Fibroblast of the aortic adventitia (primary cell): ENCODE data around the gene PXN. TPM values are rescaled to one million over a fixed set of nuclear protein-coding genes. Genes with fewer than 3 reads are reported as not detected.
"Not testable (repeated sequence)": the region's sequence is repeated elsewhere in the genome, so short reads cannot be mapped to it uniquely, and the experiment has no call there.

Source experiments
- DNase-seq: peaks from one replicate; pipeline ENCODE4 v3.0.0-alpha.2; 2010; ENCODE audit warnings: low read depth
- H3K4me3 ChIP-seq: 2 replicates; pipeline ENCODE4 v1.5.1; 2011; ENCODE audit warnings: low read depth, mild to moderate bottlenecking, control low read depth, low read length, moderate library complexity
- total RNA-seq: library from RNA; depleted of rRNA; stranded (reverse); fragments of >200 nt; gene quantifications from 2 replicates; pipeline ENCODE4 v1.2.3, GENCODE V29; 2012; ENCODE audit warnings: low replicate concordance
- TF ChIP-seq, protein P1 (sequence below): IDR thresholded peaks from 2 replicates; pipeline ENCODE4 v1.5.1; 2011; ENCODE audit warnings: mild to moderate bottlenecking, low read length, control low read depth, inconsistent platforms; ENCODE audit not compliant: insufficient read depth

PXN gene
- total RNA-seq, 1 donor = 68.3 TPM

DNA sequence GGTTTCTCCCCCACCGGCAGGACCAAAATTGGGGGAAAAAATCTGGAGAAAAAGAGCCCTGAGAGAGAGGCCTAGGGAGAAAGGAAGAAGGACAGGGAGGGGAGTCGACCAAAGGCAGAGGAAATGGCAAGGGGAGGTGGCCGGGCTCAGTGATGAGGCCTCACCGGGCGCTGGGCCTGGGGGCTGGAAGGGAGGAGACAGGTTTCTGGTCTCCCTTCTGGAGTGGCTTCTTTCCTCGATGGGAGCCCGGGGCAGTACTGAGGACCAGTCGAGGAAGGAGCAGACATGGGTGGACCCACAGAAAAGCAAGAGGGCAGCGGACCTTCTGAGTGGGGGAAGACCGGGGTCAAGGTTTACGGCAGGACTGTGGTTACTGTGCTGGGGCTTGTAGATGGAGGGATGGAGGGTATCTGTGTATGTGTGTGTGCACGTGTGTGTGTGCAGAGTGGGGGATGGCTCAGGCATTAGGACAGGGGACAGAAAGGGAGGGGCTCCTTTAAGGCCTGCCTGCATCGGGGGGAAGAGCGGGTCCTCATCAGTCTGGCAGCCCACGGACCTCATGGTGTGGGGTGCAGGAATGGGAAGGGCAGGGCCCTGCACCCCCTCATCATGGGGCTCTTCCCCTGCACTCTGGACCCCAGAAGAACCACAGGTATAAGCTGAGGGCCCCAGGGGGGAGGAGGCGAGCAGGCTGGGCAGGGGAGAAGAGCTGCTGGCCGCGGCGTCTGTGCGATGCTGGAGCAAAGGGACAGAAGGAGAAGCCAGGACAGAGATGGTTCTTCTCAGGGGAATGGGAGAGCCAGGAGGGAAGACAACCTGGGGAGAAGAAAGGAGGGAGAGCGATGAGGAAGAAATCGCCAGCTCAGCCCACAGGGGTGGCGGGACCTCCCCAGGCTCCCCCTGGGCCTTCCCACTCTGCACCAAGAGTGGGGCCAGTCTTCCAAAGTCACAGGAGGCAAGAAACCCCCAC lies 49.5 kb downstream of the PXN start:
- no peak overlapping the region for H3K4me3 ChIP-seq
- no peak for DNase-seq
- TF ChIP-seq, protein P1, sequence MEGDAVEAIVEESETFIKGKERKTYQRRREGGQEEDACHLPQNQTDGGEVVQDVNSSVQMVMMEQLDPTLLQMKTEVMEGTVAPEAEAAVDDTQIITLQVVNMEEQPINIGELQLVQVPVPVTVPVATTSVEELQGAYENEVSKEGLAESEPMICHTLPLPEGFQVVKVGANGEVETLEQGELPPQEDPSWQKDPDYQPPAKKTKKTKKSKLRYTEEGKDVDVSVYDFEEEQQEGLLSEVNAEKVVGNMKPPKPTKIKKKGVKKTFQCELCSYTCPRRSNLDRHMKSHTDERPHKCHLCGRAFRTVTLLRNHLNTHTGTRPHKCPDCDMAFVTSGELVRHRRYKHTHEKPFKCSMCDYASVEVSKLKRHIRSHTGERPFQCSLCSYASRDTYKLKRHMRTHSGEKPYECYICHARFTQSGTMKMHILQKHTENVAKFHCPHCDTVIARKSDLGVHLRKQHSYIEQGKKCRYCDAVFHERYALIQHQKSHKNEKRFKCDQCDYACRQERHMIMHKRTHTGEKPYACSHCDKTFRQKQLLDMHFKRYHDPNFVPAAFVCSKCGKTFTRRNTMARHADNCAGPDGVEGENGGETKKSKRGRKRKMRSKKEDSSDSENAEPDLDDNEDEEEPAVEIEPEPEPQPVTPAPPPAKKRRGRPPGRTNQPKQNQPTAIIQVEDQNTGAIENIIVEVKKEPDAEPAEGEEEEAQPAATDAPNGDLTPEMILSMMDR = no peak

DNA sequence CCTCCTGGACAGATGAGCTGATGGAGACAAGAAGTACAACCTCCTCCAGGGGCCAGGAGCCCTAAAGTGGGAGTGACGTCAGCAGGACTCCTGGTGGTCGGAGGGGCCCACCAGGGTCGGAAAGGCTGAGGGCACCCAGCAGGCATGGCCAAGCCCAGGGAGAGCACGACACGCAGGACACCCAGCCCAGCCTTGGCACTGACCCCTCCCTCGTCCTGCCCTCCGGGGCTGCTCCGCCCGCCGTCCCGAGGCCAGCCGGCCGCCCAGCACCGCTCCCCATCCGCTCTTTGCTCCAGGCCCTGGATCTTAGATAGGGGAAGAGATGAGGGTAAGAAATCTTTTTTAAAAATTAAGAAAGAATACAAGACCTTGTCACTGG lies 50.2 kb downstream of the PXN start:
- H3K4me3 ChIP-seq = no peak overlapping the region
- TF ChIP-seq, protein P1 = no peak
- no peak for DNase-seq

DNA sequence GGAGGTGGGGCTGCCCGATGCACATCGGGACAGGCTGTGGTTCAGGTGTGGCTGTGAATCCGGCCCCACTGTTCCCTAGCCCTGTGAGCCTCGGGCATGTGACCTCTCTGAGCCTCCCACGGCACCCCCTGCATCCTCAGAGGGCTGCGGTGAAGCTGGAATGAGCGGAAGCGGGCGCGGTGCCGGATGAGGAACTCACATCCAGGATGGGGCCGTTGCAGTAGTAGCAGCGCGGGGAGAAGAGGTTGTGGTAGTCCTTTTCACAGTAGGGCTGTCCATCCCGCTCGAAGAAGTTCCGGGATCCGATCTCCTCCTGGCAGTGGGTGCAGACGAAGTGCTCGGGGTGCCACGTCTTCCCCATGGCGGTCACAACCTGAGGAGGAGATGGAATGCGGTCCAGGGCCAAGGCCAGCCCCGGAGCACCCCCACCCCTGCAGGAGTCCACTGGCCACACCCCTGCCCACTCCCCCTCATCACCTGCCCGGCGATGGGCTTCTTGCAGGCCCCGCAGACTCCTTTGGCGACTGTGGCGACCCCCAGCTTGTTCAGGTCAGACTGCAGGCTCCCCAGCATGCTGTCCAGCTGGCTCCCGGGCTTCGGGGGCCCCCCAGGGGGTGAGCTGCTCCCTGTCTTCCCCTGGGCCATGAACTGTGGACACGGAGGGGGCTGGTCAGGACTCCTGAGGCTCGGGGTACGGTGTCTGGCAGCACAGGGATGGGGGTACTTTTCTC lies 50.7 kb downstream of the PXN start:
- H3K4me3 ChIP-seq = no peak overlapping the region
- TF ChIP-seq, protein P1 = no peak
- DNase-seq = no peak

DNA sequence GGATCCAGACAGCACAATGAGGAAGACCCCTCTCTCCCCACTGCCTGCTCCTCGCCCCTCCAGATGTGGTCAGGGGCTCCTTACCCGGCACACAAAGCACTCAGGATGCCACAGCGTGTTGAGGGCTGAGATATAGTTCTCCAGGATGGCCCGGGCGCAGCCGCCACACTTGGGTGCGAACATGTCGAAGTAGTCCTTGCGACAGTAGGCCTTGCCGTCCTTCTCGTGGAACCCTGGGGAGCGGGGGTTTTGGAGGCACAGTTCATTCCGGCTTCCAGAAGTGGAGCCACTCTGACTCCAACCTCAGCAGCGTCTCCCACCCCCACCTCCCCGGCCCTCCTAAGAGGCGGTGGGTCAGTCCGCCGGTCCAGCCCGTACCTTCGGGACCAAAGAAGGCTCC lies 51.8 kb downstream of the PXN start:
- DNase-seq = no peak
- no peak overlapping the region for H3K4me3 ChIP-seq

DNA sequence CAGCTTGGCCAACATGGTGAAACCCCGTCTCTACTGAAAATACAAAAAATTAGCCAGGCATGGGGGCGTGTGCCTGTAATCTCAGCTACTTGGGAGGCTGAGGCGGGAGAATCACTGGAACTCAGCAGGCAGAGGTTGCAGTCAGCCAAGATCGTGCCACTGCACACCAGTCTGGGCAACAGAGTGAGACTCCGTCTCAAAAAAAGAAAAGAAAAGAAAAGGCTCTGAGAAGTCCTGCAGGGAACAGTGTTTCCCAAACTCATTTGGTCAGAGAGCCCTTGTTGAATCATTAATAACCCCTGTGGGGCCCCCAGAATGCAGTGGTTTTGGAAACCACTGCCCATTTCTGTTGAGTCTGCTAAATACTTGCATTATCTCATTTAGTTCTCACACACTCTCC lies 52.3 kb downstream of the PXN start:
- not testable (repeated sequence) for DNase-seq, H3K4me3 ChIP-seq

More for the DNA sequence above, 51.8 kb downstream of the PXN start:
- TF ChIP-seq, protein P1 = no peak

DNA sequence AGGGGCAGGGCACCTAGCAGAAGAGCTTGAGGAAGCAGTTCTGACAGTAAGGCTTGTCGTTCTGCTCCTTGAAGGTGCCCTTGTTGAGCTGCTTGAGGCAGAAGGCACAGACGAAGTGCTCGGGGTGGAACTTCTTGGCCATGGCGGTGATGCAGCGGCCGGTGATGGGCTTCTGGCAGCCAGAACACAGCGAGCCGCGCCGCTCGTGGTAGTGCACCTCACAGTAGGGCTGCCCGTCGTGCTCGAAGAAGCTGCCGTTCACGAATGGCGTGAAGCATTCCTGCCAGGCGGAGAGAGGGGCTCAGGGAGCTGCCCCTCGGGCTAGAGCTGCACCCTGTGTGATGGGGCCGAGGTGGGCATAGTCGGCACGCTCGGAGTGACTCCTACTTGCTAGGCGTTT lies 53.2 kb downstream of the PXN start:
- TF ChIP-seq, protein P1 = no peak
- no peak for DNase-seq
- H3K4me3 ChIP-seq = no peak overlapping the region

DNA sequence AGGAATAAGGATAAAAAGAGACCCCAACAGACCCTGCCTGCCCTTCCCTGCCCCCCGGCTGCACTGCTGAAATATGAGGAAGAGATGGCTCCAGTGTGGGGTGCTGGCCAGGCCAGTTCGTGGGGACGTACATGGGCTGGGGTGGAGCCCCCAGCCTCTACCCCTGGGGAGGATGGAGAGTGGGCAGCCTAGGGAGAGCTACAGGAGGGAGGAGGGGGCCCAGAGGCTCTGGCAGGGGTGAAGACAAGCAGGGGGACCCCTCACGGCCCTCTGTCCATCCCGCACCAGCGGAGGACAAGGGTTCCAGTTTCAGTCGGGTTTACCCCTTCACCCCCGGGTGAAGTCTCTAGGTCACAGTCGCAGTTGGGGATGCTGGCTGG lies 53.6 kb downstream of the PXN start:
- TF ChIP-seq, protein P1 = no peak
- DNase-seq = no peak
- H3K4me3 ChIP-seq = no peak overlapping the region
